AG20443 (cell line): ENCODE results near the gene ANTXRL.
"Not testable (repeated sequence)": the region's sequence is repeated elsewhere in the genome, so short reads cannot be mapped to it uniquely, and the experiment has no call there.

Experiments
- DNase-seq: peaks from one replicate; pipeline ENCODE4 v3.0.0; 2012; ENCODE audit warnings: low spot score, mixed read lengths

The ANTXRL gene

GRCh38 chr10:46273506-46274477, 13.0 kb upstream of the ANTXRL start:
- no peak for DNase-seq

DNA sequence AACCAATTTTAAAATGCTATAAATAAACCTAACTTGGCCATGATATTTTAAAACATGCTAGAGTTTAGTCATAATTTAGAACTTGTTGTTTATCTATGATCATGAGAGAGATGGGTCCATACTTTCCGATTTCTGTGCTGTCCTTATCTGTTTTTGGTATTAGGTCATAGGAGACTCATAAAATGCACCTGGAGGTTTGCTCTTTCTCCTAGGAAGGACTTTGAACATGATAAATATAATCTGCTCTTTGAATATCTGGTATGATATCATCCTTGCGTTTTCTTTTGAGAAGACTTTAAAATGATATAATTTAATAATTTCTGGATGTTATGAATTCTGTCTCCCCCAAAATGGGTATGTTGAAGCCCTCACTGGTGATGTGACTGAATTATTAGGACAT, 9.0 kb upstream of the ANTXRL start:
- DNase-seq: no peak

GRCh38 chr10:46282421-46282831, 4.4 kb upstream of the ANTXRL start:
- not testable (repeated sequence) for DNase-seq

- DNase-seq: peak; percentile 95
Observed at GRCh38 chr10:46282842-46283574, 3.8 kb upstream of the ANTXRL start.

- no peak for DNase-seq
Observed at GRCh38 chr10:46283580-46284285, 3.1 kb upstream of the ANTXRL start.

DNA sequence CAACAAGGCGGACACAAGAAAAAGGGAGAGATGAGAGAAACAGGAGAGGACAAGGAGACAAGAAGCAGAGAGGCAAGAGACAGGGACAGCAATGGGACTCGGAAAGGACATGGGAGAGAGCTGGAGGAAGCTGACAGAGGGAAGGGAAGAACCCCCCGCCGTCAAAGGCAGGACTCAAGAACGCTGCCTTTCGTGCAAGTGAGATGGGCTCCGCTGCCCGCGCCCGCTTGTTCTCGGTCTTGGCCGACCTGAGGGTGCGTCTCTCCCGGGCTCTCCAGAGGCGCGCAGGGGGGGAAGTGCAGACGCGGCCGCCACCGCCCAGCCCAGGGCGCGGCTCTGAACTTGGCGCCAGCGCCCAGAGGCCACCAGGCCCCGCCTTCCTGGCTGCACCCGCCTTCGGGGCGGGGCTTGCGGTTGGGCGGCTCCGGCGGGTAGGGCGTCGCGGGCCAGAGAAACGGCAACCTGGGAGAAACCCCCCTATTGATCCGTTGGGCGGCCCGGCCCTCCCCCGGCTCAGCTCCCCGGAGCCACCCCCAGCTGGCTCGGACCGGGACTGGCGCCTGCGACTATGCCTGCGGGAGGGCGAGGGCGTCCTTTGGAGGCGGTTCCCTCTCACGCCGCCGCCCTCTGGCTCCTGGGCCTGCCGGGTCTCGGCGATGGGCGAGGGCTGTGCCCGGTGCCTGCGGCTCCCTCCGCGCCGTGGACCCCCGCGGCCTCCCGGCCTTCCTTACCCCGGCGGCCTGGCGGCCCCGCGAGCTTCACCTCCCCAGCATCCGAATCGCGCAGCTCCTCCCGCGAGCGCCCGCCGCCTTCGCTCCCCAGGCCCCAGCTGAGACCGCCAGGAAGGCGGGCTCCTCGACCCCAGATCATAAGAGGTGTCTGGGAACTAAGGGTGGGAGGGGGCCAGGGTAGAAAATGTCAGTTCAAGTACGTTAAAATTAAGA, 2.2 kb upstream of the ANTXRL start:
- DNase-seq: peak; percentile 96

GRCh38 chr10:46285300-46285699, 1.5 kb upstream of the ANTXRL start:
- DNase-seq: no peak

DNA sequence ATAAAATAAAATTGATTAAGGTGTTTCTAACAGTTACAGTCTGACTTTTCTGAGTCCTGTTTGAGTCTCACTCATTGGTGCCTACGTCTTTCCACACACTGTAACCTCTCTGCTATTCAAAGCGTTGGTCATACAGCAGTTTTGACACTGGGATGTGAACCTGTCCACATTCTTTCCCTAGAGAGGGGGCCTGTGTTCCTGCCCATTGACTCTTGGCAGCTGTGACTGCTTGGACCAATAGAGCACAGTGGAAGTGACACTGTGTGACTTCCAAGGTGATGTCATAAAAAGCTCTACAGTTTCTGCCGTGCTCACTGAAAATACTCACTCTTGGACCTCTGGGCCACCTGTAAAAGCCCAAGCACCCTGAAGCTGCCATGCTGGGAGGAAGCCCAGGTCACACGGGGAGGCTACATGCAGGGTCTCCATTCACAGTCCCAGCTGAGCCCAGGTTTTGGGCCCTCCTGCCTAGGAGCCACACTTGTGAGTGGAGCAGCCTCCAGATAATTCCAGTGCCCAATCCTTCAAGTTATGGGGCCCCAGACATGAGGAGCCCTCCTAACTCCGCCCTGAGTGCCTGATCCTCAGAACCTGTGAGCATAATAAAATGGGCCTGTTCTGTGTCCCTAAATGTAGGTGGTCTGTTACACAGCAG, 704 bp upstream of the ANTXRL start:
- DNase-seq: no peak

GRCh38 chr10:46287846-46288477, 1.2 kb downstream of the ANTXRL start:
- DNase-seq: no peak

- DNase-seq: no peak
Observed at GRCh38 chr10:46288601-46289206, 1.9 kb downstream of the ANTXRL start.

DNA sequence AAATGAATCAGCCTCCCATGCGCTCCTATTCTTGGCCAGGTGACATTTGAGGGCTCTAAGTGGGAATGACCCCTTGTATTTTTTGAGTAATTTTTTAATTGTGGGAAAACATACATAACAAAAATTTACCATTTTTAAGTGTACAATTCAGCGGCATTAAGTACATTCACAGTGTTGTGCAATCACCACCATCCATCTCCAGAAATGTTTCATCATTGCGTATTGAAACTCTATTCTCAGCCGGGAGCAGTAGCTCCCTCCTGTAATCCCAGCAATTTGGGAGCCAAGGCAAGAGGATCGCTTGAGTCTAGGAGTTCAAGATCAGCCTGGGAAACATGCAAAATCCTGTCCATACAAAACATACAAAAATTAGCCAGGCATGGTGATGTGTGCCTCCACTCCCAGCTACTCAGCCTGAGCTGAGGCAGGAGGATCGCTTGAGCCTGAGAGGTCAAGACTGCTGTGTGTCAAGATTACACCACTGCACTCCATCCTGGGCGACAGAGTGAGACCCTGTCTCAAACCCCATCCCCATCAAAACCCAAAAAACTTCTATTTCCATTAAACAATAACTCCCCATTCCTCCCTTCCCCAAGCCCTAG, 2.5 kb downstream of the ANTXRL start:
- no peak for DNase-seq

- no peak for DNase-seq
Observed at GRCh38 chr10:46290101-46290886, 3.5 kb downstream of the ANTXRL start.

DNA sequence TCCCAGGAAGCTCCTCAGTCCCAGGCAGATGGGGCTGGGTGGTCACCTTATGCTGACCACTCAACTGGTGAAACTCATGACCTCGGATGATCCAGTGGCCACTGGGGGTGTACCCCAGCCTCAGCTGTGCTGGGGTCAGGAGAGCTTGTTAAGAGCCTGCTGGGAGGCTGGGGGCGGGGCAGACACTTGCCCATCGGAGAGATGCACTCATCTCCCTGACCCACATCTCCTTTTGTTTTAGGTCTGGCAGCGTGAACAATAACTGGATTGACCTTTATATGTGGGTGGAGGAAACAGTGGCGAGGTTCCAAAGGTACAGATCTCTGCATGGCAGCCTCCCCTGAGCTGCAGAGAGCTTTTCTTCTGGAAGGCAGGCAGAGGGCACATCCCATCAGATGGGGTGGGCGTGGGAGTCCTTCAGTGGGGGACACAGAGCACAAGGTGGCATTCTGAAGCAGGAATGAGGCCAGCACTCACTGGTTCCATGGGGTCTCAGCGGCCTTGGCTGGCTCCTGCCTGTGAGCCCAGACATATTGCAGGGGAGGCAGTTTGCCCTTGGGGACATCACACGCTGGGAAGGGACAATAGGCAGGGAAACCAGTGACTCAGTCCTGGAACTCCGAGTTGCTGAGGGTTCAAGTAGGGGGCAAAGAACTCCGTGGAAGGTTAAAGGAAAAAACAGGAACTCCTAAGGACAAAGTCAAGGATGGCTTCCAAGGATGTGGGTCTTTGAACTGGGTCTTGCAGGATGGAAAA, 5.2 kb downstream of the ANTXRL start:
- no peak for DNase-seq

DNA sequence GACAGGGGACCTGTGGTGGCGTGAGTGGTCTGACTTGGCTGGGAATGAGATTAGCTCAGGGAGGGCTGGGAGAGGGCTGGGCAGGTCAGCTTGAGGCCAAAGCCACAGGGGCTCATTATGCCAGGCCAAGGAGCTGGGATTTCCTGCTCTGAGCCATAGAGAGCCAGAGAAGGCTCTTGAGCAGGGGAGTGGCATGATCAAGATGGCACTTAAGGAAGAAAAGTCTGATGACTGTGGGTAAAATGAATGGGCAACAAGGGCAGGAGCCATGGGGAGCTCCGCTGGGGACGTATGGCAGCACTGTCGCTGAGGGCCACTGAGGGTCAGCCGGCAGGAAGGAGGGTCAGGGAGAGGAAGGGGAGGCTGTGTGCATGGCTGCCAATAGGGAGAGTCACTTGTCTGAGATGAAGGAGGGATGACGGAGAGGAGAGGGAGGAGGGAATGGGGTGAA, 5.8 kb downstream of the ANTXRL start:
- no peak for DNase-seq

GRCh38 chr10:46293228-46293627, 6.4 kb downstream of the ANTXRL start:
- no peak for DNase-seq

DNA sequence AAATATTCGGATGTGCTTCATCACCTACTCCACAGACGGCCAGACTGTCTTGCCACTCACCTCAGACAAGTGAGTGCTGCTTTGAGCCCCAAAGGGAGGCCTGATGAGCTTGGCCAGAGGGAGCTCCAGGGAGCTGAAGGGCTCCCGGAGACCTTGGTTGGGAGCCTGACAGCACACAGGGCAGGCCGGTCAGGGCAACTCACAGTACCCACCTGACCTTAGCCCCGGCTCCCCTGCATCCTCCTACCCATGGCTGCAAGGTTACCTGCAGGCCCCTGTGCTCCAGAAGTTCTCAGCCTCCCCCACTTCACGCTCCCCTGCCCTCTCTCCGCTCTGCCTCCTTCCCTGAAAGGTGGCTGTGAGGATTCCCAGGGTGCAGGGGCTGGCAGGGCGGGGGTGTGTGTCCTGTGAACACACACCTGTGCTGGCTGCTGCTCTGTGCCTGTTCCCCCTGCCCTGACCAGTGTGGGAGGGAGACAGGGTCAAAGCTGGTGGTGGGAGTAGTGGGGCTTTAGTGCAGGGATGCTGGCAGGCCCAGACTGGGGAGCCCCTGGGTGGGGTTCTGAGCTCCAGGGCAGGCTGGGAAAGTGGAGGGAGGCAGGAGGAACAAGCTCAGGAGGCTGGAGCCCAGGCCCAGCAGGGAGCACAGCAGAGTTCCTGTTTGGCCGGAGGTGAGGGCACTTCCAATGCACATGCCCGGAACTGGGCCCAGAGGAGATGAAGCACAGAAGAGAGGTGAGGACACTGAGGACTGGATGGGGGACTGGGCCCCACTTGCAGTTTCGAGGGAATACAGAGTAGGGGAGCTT, 7.2 kb downstream of the ANTXRL start:
- no peak for DNase-seq

- no peak for DNase-seq
Observed at GRCh38 chr10:46294641-46295220, 7.9 kb downstream of the ANTXRL start.
